D721Med (cell line): ENCODE measurements around the gene DHH.
"Not testable (repeated sequence)": the region's sequence is repeated elsewhere in the genome, so short reads cannot be mapped to it uniquely, and the experiment has no call there.

Experiments used
- DNase-seq: peaks from one replicate; pipeline ENCODE4 v3.0.0; 2011; ENCODE audit warnings: low spot score; ENCODE audit not compliant: insufficient read length
- FAIRE-seq: peaks from 2 replicates; lab custom pipeline; 2011; peaks lifted over from hg19 to GRCh38; lab: Jason Lieb, UNC
- CTCF ChIP-seq: IDR thresholded peaks from 2 replicates; pipeline ENCODE4 v1.5.1; 2012; ENCODE audit warnings: mild to moderate bottlenecking, control low read depth; ENCODE audit not compliant: insufficient read depth; ENCODE audit errors: missing control alignments

Gene DHH

GRCh38 chr12:49094160-49094974 lies at the start of gene DHH:
Gene DHH (minus strand): TSS chr12:49094801. CDS start chr12:49094512, 289 bp downstream.
- no peak for DNase-seq
- FAIRE-seq: no peak
- no peak for TF ChIP-seq CTCF

GRCh38 chr12:49144384-49144783 lies 49.8 kb upstream of the DHH start:
- FAIRE-seq (no peak), DNase-seq (no peak)
- no peak for TF ChIP-seq CTCF

- DNase-seq (no peak), FAIRE-seq (no peak)
- no peak for TF ChIP-seq CTCF
Measured at GRCh38 chr12:49138999-49139398, 44.4 kb upstream of the DHH start.

- DNase-seq (no peak), FAIRE-seq (no peak)
- TF ChIP-seq CTCF: no peak
Measured at GRCh38 chr12:49138587-49138986, 44.0 kb upstream of the DHH start.

- FAIRE-seq (no peak), DNase-seq (no peak)
- no peak for TF ChIP-seq CTCF
Measured at GRCh38 chr12:49137476-49137875, 42.9 kb upstream of the DHH start.

- DNase-seq, FAIRE-seq: not testable (repeated sequence)
Measured at GRCh38 chr12:49136997-49137396, 42.4 kb upstream of the DHH start.

GRCh38 chr12:49133590-49133989 lies 39.0 kb upstream of the DHH start:
- FAIRE-seq (no peak), DNase-seq (no peak)
- no peak for TF ChIP-seq CTCF

GRCh38 chr12:49133014-49133413 lies 38.4 kb upstream of the DHH start:
- TF ChIP-seq CTCF: no peak
- FAIRE-seq (no peak), DNase-seq (no peak)
